Inferior parietal cortex (tissue), 1 donor: ENCODE results near the gene NCK2.

ENCODE experiments used
- DNase-seq: peaks from one replicate; pipeline ENCODE4 v3.0.0-alpha.2; 2016; ENCODE audit errors: extremely low spot score

Gene NCK2

GRCh38 chr2:105845976-105846375, 101.3 kb downstream of the NCK2 start:
- no peak for DNase-seq

GRCh38 chr2:105847056-105847455, 102.3 kb downstream of the NCK2 start:
- no peak for DNase-seq

- no peak for DNase-seq
Measured at GRCh38 chr2:105848367-105848766, 103.7 kb downstream of the NCK2 start.

GRCh38 chr2:105849431-105850179, 104.9 kb downstream of the NCK2 start:
- DNase-seq: no peak

- no peak for DNase-seq
Measured at GRCh38 chr2:105852066-105852465, 107.4 kb downstream of the NCK2 start.

- no peak for DNase-seq
Measured at GRCh38 chr2:105853354-105854088, 108.8 kb downstream of the NCK2 start.

GRCh38 chr2:105854972-105855371, 110.3 kb downstream of the NCK2 start:
- no peak for DNase-seq

GRCh38 chr2:105856581-105856980, 111.9 kb downstream of the NCK2 start:
- no peak for DNase-seq

- DNase-seq: no peak
Measured at GRCh38 chr2:105857076-105857740, 112.5 kb downstream of the NCK2 start.

- no peak for DNase-seq
Measured at GRCh38 chr2:105858868-105859693, 114.4 kb downstream of the NCK2 start.

GRCh38 chr2:105859694-105859951, 114.9 kb downstream of the NCK2 start:
- DNase-seq: no peak

GRCh38 chr2:105860567-105860966, 115.9 kb downstream of the NCK2 start:
- no peak for DNase-seq

- no peak for DNase-seq
Measured at GRCh38 chr2:105861200-105861599, 116.5 kb downstream of the NCK2 start.

- no peak for DNase-seq
Measured at GRCh38 chr2:105862843-105863242, 118.1 kb downstream of the NCK2 start.

- no peak for DNase-seq
Measured at GRCh38 chr2:105864262-105864661, 119.5 kb downstream of the NCK2 start.

GRCh38 chr2:105865222-105865913, 120.7 kb downstream of the NCK2 start:
- no peak for DNase-seq

GRCh38 chr2:105866216-105867185, 121.8 kb downstream of the NCK2 start:
- no peak for DNase-seq

GRCh38 chr2:105867587-105867986, 122.9 kb downstream of the NCK2 start:
- DNase-seq: no peak

- DNase-seq: no peak
Measured at GRCh38 chr2:105868060-105868459, 123.3 kb downstream of the NCK2 start.

GRCh38 chr2:105869341-105869740, 124.6 kb downstream of the NCK2 start:
- DNase-seq: no peak
